GM12878 (cell line): Measurements from ENCODE around the gene LIPM.

Experiments
- CHD2 ChIP-seq: IDR thresholded peaks from 2 replicates; pipeline ENCODE4 v1.6.1; 2011; ENCODE audit warnings: low read depth, low read length, improper control_type of control experiment, borderline replicate concordance
- MXI1 ChIP-seq: fragments of 150-350 bp; IDR thresholded peaks from 2 replicates; pipeline ENCODE4 v1.6.1; 2011; ENCODE audit warnings: low read depth, mild to moderate bottlenecking, inconsistent platforms, low read length, improper control_type of control experiment
- POLR2AphosphoS5 ChIP-seq: IDR thresholded peaks from 2 replicates; pipeline ENCODE4 v1.6.1; 2011; ENCODE audit warnings: mild to moderate bottlenecking, low read length, inconsistent platforms
- SP1 ChIP-seq: IDR thresholded peaks from one replicate; pipeline ENCODE4 v1.6.1; 2011; ENCODE audit warnings: low read depth, low read length
- TCF12 ChIP-seq: IDR thresholded peaks from 2 replicates; pipeline ENCODE4 v1.6.1; 2011; ENCODE audit warnings: low read depth, mild to moderate bottlenecking, low read length
- ZBTB11 ChIP-seq: fragments of 450-650 bp; formaldehyde crosslinking; IDR thresholded peaks from 2 replicates; pipeline ENCODE4 v1.5.0; 2022; ENCODE audit warnings: mild to moderate bottlenecking, missing genetic modification characterization
- ZNF217 ChIP-seq: fragments of 450-650 bp; IDR thresholded peaks from 2 replicates; pipeline ENCODE4 v1.6.1; 2017; ENCODE audit warnings: antibody characterized with exemption, mild to moderate bottlenecking
- ZNF274 ChIP-seq: IDR thresholded peaks from one replicate; pipeline ENCODE4 v1.8.0; 2011; ENCODE audit not compliant: insufficient read length, insufficient read depth
- TF ChIP-seq, protein P1 (sequence below), 3 experiments: IDR thresholded peaks in 2 of 3; conservative IDR thresholded peaks in 1 of 3; 2 replicates each; pipeline ENCODE4 v1.5.1; 2011; ENCODE audit warnings: low read depth in 3 of 3, low read length in 3 of 3, mild to moderate bottlenecking in 3 of 3, control low read depth in 2 of 3, moderate library complexity in 2 of 3, inconsistent platforms in 1 of 3, mixed read lengths in 1 of 3; ENCODE audit not compliant: control insufficient read depth in 2 of 3, insufficient read depth in 1 of 3; ENCODE audit errors: extremely low read depth in 1 of 3

DNA sequence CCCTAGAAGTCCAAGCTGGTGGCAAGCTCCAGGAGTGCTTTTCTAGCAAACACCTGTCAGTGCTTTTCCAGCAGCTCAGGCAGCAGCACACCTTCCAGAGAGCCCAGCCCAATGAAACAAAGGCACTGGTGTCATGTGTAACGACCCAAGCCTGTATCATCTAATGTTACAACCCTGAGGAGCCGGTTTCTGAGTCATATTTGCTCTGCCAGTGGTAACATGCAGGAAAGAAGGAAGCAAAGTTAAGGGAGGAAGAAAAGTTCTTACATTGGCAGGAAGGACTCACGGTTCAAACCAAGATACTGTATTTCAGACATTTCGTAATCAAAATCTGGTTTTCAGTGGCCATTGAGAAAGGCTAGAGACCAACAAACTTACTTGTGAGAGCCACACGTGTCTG, 49.2 kb downstream of the LIPM start, which contains the start of gene ANKRD22:
- TF ChIP-seq ZBTB11 (CRISPR knock-in tag): no peak
- TF ChIP-seq CHD2: no peak
- TF ChIP-seq SP1: no peak
- TF ChIP-seq, protein P1, sequence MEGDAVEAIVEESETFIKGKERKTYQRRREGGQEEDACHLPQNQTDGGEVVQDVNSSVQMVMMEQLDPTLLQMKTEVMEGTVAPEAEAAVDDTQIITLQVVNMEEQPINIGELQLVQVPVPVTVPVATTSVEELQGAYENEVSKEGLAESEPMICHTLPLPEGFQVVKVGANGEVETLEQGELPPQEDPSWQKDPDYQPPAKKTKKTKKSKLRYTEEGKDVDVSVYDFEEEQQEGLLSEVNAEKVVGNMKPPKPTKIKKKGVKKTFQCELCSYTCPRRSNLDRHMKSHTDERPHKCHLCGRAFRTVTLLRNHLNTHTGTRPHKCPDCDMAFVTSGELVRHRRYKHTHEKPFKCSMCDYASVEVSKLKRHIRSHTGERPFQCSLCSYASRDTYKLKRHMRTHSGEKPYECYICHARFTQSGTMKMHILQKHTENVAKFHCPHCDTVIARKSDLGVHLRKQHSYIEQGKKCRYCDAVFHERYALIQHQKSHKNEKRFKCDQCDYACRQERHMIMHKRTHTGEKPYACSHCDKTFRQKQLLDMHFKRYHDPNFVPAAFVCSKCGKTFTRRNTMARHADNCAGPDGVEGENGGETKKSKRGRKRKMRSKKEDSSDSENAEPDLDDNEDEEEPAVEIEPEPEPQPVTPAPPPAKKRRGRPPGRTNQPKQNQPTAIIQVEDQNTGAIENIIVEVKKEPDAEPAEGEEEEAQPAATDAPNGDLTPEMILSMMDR (IDR thresholded peaks at IDR 0.05 in 2 of 3, conservative IDR thresholded peaks at IDR 0.05 in 1 of 3; ENCODE audit: control insufficient read depth in 2 of 3, extremely low read depth in 1 of 3, insufficient read depth in 1 of 3, low read depth in 3 of 3, low read length in 3 of 3): no peak
- TF ChIP-seq POLR2AphosphoS5: no peak
- TF ChIP-seq TCF12: no peak
- TF ChIP-seq ZNF217: no peak
- no peak for TF ChIP-seq MXI1
- no peak for TF ChIP-seq ZNF274
